ENCODE data around the gene PPEF2. TPM values are rescaled to one million over a fixed set of nuclear protein-coding genes. Genes with fewer than 3 reads are reported as not detected.
"Not testable (repeated sequence)": the region's sequence is repeated elsewhere in the genome, so short reads cannot be mapped to it uniquely, and the experiment has no call there.

PPEF2 gene
- not detected in 2 replicates for polyA plus RNA-seq (2014; cell fraction: cytosol; rRNA removed)
- not detected in 2 replicates for polyA plus RNA-seq (2014; cell fraction: nucleus; rRNA removed)

- DNase-seq (ENCODE audit: low spot score) = no peak
These were observed at the start of gene PPEF2 for GRCh38 chr4:75902352-75902751. TSS of gene PPEF2 (minus strand) at chr4:75902452. CDS start at chr4:75896325, 6,127 bp downstream.

GRCh38 chr4:75950213-75950815 lies 48.1 kb upstream of the PPEF2 start:
- no peak for DNase-seq (ENCODE audit: low spot score)

- no peak for DNase-seq (ENCODE audit: low spot score)
These were observed 46.7 kb upstream of the PPEF2 start for GRCh38 chr4:75948822-75949444.

- DNase-seq (ENCODE audit: low spot score) = peak; percentile 75
These were observed 38.5 kb upstream of the PPEF2 start, which contains the start of gene NAAA for GRCh38 chr4:75940692-75941253. TSS of gene NAAA (minus strand) at chr4:75941013. CDS start at chr4:75940949, 64 bp downstream.

- DNase-seq (ENCODE audit: low spot score) = peak; percentile 58
These were observed 37.8 kb upstream of the PPEF2 start for GRCh38 chr4:75939890-75940691.

- DNase-seq (ENCODE audit: low spot score) = no peak
These were observed 33.4 kb upstream of the PPEF2 start for GRCh38 chr4:75935628-75936027.

GRCh38 chr4:75930152-75930551 lies 27.9 kb upstream of the PPEF2 start:
- DNase-seq (ENCODE audit: low spot score) = no peak

GRCh38 chr4:75924916-75925315 lies 22.7 kb upstream of the PPEF2 start:
- DNase-seq (ENCODE audit: low spot score) = not testable (repeated sequence)

GRCh38 chr4:75924309-75924827 lies 22.1 kb upstream of the PPEF2 start:
- no peak for DNase-seq (ENCODE audit: low spot score)

GRCh38 chr4:75922588-75922987 lies 20.3 kb upstream of the PPEF2 start:
- DNase-seq (ENCODE audit: low spot score) = no peak

GRCh38 chr4:75921910-75922309 lies 19.7 kb upstream of the PPEF2 start:
- DNase-seq (ENCODE audit: low spot score) = no peak

GRCh38 chr4:75920327-75920726 lies 18.1 kb upstream of the PPEF2 start:
- DNase-seq (ENCODE audit: low spot score) = no peak

- no peak for DNase-seq (ENCODE audit: low spot score)
These were observed 17.7 kb upstream of the PPEF2 start for GRCh38 chr4:75919920-75920319.

- peak; percentile 9 for DNase-seq (ENCODE audit: low spot score)
These were observed 13.9 kb upstream of the PPEF2 start for GRCh38 chr4:75916091-75916661.

GRCh38 chr4:75912968-75913367 lies 10.7 kb upstream of the PPEF2 start:
- no peak for DNase-seq (ENCODE audit: low spot score)

GRCh38 chr4:75910831-75911230 lies 8.6 kb upstream of the PPEF2 start:
- not testable (repeated sequence) for DNase-seq (ENCODE audit: low spot score)

GRCh38 chr4:75909405-75909804 lies 7.2 kb upstream of the PPEF2 start:
- DNase-seq (ENCODE audit: low spot score) = no peak

- DNase-seq (ENCODE audit: low spot score) = no peak
These were observed 6.3 kb upstream of the PPEF2 start for GRCh38 chr4:75908555-75908954.

- no peak for DNase-seq (ENCODE audit: low spot score)
These were observed 5.7 kb upstream of the PPEF2 start for GRCh38 chr4:75907966-75908365.

- DNase-seq (ENCODE audit: low spot score) = no peak
These were observed 1.8 kb upstream of the PPEF2 start for GRCh38 chr4:75904076-75904475.

GRCh38 chr4:75898536-75898935 lies 3.7 kb downstream of the PPEF2 start:
- no peak for DNase-seq (ENCODE audit: low spot score)

All from SK-N-DZ (cell line).